ENCODE results near the gene TNK2.
"Not testable (repeated sequence)": the region's sequence is repeated elsewhere in the genome, so short reads cannot be mapped to it uniquely, and the experiment has no call there.

TNK2 gene

DNA sequence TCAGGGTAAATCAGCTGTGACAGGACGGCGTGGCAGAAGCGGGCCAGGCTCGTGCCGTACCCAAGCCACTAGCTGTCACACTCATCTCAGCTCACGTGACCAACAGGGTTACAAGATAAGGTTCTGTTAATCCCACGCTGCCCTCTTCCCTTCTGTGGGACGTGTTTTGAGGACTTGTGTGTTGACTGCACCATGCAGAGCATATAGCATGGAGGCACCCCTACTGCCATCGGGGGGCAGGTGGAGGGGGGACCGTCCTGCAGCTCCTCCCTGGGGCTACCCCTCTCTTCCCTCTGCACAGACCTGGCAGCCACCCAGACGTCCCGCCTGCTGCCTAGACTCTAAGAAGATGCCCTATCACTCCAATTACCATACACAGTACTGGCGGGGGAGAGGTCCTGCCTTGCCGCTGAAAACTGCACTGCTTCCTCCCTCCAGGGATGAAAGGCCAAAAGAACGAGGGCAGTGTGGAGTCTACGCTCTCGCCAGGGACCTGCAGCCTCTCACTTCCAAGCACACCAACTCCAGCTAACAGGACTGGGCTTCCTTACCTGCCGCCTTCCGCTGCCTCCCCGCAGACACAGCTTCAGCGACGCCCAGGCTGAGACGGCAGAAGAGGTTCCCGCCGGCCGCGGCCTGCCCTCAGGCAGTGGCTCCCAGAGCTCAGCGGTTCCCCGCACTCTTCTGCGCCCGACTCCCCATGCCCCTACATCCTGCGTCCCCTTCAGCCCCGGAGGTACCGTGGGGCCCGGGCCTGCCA, at the start of gene TNK2:
Gene TNK2, minus strand, starts transcription at position 618 of the 760 bp plus-strand sequence. CDS start 19,963 bp downstream, outside the sequence.
- DNase-seq = peak in 19 of 56 donors; percentile 24 to 78 (median 53)

DNA sequence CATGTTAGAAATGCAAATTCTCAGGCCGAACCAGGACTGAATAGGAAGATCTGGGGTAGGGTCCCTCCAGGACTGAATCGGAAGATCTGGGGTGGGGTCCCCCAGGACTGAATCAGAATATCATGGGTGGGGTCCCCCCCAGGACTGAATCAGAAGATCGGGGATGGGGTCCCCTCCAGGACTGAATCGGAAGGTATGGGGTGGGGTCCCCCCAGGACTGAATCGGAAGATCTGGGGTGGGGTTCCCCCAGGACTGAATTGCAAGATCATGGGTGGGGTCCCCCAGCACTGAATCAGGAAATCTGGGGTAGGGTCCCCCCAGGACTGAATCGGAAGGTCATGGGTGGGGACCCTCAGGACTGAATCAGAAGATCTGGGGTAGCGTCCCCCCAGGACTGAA, 48.2 kb upstream of the TNK2 start:
- no peak for DNase-seq

DNA sequence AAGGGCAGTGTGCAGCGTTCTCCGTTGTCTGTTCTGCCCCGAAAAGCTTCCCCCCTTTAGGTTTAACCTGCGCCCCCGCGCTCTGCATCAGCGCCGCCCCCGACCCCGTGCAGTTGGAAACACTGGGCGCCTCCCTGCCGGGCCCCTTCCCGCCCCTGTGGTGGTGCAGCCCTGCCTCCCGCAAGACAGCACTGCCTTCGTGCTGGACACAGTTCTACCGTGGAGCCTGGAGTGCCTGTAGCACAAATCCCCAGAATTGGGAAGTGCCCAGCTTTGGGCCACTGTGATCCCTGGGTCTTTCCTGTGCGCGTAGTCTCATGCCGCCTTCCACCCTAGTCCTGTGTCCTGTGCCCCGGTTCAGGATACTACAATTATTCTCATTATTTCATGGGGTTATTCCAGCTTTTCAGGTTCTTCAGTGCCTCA, 47.1 kb upstream of the TNK2 start:
- DNase-seq = not testable (repeated sequence)

DNA sequence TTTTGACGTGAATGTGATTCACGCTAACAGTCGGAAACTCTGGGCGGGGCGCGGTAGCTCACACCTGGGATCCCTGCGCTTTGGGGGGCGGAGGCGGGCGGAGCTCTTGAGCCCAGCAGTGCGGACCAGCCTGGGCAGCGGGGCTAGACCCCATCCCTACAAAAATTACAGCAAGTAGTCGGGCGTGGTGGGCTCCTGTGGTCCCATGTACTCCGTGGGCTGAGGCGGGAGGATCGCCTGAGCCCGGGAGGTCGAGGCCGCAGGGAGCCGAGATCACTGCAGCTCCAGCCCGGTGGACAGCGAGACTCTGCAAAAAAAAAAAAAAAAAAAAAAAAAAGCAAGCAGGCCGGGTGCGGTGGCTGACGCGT, 46.4 kb upstream of the TNK2 start:
- not testable (repeated sequence) for DNase-seq

DNA sequence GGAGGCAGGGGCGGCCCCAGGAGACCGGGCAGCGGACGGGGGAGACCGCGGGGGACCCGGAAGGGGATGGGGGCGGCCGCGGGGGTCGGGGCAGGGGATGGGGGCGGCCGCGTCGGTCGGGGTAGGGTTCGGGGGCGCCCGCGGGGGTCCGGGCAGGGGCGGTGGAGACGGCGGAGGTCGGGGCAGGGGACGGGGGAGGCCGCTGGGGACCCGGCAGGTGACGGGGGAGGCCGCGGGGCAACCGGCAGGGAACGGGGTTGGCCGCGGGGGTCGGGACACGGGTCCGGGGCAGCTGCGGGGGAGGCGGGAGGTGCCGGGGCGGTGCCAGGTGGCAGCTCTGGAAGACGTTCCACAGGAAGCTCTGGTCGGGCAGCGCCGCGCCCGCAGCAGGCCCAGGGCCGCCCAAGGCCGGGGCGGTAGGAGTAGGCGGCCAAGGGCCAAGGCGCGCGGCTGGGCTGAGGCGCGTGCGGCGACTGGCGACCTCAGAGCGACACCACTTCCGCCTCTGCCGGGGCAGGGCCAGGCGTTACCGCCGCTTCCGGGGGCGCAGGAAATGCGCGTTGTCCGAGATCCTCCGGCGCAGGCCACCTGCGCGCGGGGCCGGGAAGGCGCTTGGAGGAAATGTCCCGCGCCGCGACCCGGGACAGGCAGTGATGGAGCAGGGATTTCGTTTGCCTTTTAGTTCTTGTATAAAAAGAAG, 45.9 kb upstream of the TNK2 start:
- not testable (repeated sequence) for DNase-seq

DNA sequence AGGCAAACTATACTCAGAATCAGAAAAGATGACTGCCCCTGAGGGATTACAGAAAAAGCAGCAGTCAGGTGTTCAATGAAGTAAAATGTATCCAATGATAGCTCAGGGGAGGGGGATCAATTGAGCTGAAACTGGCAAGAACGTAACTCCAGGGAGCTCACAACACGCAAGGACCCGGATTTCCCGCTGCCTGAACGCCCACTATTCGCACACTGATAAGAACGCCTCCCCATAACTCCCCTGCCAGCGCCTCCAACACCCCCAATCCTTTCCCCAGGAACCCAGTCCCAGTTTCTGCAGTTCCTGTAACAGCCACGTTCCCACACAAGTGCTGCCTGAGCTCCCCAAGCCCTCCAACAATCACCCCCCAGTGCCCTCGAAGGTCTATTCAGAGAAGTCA, 44.2 kb upstream of the TNK2 start:
- not testable (repeated sequence) for DNase-seq

DNA sequence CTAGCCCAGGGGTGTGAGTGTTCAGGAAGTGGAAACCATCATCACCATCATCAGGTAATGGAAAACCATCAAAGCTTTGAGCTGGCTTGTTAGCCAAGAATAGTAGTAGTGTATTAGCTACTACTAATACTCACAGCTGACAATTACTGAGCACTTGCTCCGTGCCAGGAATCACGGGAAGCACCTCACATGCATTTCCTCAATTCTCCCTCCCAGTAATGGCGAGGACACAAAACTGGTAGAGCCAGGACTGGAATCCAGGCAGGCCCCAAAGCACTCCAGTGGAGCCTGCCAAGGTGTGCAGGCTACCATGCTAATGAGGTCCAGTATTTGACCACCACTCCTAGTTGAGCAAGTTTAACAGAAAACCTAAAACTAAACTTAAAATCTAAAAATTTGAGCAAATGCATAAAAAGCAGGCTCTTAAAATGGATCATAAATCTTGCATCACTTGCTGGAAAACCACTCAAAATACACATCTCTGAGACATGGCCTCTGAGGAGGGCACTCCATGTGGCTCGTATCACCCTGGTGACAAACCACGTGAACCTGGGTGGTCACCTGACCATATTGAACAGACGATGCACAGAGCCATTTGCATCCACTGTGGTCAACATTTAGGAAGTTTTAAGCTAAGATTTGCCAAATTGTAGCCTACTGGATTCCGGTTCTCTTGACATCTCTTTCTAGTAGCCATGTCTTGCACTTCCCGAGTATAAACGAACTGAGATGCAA, 43.3 kb upstream of the TNK2 start:
- DNase-seq = not testable (repeated sequence)

DNA sequence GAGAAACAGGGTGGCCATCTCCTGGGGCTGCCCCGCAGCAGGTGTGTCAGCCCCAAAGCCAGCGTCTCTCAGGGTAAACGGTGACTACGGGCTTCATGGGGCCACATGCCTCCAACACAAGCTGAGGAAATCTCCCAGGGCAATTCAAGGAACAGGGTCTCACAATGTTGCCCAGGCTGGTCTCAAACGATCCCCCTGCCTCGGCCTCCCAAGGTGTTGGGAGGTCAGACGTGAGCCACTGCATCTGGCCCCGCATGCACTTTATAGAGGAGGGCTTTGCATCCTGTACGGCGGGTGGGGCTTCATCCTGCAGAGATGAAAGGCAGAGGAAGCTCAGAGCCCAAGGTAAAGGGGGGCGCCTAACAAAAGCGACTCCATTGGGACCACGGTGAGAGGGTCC, 42.4 kb upstream of the TNK2 start:
- not testable (repeated sequence) for DNase-seq

DNA sequence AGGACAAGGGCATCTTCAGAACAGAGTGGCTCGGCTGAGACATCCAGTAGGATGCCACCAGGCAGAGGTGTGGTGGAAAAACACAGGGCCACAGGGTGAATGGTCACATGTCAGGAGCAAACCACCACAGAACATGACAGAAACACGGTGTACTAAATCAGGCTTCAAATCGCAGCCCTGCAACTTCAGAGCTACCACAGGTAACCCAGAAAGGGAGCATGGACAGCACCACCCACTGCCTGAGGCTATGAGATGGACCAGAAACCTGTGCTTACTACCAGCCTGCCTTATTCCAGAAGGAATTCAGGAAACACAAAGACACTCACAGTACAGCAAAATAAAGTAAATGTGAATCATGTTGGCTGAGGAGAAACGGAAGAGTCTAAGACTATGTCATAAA, 41.8 kb upstream of the TNK2 start:
- DNase-seq = not testable (repeated sequence)

DNA sequence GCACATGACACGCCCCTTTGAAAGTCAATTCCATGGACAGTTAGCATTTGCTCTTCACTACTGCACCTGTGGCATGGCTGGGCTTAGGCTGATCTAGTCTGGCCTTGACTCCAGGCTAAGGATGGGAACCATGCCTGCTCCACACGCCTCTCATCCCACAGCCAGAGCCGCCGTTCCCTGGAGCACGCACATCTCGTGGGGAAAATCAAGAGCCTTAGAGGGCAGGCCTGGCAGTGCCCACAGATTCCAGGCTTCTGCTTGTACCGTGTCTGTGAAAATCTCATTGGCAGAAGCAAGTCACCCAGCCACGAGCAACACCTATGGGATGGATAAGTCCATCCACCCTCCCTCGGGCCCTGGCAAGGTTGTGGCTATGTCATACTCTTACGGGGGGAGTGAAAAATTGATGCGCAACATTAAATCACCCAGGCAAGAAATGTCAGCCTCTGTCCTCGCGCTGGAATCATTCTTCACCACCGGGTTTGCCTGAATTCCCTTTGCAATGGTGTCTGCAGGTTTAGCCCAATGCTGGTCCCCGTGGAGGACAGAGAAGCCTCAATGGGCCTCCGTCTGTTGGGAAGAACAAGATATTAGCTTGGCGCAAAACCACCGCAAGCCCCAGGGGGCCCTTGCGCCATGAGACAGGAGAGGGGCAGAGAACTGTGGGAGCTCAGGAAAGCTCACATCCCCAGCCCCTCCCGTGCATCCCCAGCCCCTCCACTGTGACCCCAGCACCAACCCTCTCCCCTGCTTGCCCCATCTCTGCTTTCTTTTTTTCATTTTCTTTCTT, 38.8 kb upstream of the TNK2 start:
- not testable (repeated sequence) for DNase-seq

DNA sequence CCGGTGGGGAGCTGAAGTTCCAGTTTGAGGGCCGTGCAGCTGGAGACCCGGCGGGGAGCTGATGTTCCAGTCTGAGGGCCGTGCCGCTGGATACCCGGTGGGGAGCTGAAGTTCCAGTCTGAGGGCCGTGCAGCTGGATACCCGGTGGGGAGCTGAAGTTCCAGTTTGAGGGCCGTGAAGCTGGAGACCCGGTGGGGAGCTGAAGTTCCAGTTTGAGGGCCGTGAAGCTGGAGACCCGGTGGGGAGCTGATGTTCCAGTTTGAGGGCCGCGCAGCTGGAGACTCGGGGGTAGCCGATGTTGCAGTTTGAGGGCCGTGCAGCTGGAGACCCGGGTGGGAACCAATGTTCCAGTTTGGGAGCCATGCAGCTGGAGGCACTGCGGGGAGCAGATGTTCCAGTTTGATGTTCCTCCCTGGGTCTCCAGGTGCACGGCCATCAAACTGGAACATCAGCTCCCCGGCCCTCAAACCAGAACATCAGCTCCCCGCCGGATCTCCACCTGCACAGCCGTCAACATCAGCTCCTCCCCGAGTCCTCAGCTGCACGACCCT, 33.0 kb upstream of the TNK2 start:
- DNase-seq = not testable (repeated sequence)

DNA sequence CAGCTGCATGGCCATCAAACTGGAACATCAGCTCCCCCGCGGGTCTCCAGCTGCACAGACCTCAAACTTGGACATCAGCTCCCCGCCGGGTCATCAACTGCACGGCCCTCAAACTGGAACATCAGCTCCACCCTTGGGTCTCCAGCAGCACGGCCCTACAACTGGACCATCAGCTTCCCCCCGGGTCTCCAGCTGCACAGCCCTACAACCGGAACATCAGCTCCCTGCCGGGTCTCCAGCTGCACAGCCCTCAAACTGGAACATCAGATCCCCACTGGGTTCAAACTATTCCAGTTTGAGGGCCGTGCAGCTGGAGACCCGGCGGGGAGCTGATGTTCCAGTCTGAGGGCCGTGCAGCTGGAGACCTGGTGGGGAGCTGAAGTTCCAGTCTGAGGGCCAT, 32.5 kb upstream of the TNK2 start:
- DNase-seq = not testable (repeated sequence)

DNA sequence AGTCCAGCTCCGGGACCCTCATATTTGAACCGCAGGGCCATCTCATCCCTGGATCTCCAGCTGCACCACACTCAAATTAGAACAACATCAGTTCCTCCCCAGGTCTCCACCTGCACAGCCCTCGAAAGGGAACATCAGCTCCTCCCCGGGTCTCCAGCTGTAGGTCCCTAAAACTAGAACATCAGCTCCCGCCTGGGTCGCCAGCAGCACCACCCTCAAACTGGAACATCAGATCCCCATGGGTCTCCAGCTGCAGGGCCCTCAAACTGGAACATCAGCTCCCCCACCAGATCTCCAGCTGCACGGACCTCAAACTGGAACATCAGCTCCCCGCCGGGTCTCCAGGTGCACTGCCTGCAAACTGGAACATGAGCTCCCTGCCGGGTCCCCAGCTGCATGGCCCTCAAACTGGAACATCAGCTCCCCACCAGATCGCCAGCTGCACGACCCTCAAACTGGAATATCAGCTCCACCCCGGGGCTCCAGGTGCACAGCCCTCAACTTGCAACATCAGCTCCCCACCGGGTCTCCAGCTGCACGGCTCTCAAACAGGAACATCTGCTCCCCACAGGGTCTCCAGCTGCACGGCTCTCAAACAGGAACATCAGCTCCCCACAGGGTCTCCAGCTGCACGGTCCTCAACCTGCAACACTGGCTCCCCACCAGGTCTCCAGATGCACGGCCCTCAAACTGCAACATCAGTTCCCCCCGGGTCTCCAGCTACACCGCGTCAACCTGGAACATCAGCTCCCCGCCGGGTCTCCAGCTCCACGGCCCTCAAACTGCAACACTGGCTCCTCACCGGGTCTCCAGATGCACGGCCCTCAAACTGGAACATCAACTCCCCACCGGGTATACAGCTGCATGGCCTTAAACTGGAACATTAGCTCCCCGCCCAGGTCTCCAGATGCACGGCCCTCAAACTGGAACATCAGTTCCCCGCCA, 31.4 kb upstream of the TNK2 start:
- DNase-seq = not testable (repeated sequence)

DNA sequence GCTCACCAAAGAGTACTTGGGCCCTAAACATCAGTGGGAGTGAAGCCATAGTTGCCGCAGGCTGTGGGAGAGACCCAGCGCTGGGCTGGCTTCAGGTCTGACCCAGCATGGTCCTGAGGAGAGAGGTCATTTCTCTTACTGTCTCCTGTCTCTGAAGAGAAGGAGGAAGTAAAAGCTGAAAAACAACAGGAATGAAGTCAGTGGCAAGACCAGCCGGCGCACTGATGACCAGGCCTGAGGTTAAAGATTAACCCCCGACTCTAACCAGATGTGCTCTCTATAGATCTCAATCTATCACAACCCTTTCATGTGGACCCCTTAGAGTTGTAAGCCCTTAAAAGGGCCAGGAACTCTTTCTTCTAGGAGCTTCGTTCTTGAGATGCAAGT, 24.7 kb upstream of the TNK2 start:
- DNase-seq = not testable (repeated sequence)

DNA sequence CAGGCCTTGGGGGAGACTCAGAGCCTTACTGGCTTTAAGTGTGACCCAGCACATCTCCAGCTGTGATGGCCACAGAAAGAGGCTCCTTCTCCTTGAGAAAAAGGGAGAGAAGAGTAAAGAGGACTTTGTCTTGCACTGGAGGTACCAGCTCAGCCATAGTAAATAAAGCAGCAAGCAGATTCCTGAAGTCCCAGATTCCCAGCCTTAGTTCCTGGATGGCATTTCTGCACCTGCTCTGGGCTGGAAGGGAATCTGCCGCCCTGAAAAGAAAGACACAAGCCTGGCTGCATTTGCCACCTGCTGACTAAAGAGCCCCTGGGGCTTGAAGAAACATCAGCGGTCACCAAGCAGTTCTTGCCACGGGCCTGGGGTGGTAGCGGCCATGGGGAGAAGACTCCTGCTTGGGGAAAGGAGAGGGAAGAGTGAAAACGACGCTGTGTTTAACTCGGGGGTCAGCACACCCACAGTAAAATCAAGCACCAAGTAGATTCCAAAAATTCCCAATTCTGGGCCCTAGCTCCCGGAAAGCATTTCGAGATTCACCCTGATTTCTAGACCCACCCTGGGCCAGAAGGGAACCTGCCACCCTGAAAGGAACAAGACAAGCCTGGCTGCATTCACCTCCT, 24.2 kb upstream of the TNK2 start:
- DNase-seq = no peak

DNA sequence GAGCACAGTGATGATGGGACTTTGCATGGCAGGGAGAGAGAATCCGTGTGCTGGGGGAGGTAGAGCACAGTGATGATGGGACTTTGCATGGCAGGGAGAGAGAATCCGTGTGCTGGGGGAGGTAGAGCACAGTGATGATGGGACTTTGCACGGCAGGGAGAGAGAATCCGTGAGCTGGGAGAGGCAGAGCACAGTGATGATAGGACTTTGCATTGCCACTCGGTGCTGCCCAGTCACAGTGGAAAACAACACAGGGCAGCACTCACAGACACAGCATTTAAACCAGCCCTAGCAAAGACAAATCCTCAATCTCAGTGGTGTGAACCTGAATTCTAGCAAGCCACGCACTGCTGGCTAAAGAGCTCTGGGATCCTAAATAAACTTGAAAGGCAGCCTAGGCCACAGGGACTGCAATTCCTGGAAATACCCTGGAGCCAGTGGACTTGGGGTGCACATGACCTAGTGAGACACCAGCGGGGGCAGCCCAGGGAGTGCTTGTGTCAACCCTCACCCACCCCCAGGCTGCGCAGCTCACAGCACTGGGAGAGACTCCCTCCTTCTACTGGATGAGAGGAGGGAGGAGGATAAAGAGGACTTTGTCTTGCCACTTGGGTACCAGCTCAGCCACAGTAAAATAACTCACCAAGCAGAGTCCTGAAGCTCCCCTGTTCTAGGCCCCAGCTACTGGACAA, 23.4 kb upstream of the TNK2 start:
- DNase-seq = no peak

DNA sequence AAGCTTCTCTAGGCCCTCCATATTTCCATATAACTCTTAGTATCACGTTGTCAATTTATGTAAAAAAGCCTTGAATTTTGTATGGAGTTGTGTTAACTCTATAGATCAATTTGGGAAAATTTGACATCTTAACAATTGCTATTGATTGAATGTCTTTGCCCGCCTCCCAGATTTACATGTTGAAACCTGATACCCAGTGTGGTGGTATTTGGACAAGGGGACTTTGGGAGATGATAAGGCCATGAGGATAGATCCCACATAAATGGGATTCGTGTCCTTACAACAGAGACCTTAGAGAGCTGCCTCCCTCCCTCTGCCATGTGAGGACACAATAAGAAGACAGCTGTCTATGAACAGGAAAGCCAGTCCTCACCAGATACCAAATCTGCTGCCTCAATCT, 21.1 kb upstream of the TNK2 start:
- no peak for DNase-seq

DNA sequence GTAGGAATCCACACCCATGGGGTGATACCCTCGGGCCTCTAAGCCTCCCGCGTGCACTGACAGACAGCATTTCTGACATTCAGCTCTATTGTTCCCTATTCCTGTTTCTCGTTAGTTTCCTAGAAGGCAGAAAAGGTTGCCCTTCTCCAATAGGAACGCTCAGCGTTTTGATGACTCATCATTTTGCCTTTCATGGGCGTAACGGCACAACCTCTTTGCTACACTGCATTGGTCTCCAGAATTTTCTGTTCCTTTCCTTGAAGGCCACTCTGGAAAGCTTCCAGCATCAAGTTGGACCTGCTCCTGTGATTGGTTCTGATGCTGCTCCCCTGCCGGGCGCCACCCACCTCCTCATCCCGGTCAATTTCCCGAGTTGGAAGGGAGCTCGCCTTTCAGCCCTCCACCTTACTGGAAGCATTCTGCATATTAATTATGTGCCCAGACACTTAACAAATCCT, 13.0 kb upstream of the TNK2 start:
- DNase-seq = no peak

DNA sequence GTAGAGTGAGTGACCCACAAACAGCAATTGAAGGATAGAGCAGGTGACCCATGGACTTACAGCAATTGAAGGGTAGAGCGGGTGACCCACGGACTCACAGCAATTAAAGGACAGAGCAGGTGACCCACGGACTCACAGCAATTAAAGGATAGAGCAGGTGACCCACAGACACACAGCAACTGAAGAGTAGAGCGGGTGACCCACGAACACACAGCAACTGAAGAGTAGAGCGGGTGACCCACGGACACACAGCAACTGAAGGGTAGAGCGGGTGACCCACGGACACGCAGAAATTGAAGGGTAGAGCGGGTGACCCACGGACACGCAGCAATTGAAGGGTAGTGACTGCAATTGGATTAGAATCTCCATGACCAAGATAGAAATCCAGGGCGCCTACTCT, 9.8 kb upstream of the TNK2 start:
- DNase-seq = no peak

Measured in amygdala (tissue), 56 donors.